Bronchus fibroblast of lung (primary cell): ENCODE measurements around the gene GCKR. TPM values are rescaled to one million over a fixed set of nuclear protein-coding genes. Genes with fewer than 3 reads are reported as not detected.

Experiments used
- total RNA-seq: library from RNA; depleted of rRNA; stranded (reverse); fragments of >200 nt; gene quantifications from 2 replicates; pipeline ENCODE4 v1.2.3, GENCODE V29; 2015

The GCKR gene, protein sequence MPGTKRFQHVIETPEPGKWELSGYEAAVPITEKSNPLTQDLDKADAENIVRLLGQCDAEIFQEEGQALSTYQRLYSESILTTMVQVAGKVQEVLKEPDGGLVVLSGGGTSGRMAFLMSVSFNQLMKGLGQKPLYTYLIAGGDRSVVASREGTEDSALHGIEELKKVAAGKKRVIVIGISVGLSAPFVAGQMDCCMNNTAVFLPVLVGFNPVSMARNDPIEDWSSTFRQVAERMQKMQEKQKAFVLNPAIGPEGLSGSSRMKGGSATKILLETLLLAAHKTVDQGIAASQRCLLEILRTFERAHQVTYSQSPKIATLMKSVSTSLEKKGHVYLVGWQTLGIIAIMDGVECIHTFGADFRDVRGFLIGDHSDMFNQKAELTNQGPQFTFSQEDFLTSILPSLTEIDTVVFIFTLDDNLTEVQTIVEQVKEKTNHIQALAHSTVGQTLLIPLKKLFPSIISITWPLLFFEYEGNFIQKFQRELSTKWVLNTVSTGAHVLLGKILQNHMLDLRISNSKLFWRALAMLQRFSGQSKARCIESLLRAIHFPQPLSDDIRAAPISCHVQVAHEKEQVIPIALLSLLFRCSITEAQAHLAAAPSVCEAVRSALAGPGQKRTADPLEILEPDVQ
- 0.30 and 0.34 TPM in 2 replicates for total RNA-seq

GRCh38 chr2:27496357-27497287, at the start of gene GCKR:
GCKR (plus strand) TSS chr2:27496839; CDS start chr2:27496905, 66 bp downstream.

GRCh38 chr2:27489498-27490397, 6.9 kb upstream of the GCKR start, which contains the start of gene IFT172:
IFT172 (minus strand) TSS chr2:27489743; CDS start chr2:27489653, 90 bp downstream.

DNA sequence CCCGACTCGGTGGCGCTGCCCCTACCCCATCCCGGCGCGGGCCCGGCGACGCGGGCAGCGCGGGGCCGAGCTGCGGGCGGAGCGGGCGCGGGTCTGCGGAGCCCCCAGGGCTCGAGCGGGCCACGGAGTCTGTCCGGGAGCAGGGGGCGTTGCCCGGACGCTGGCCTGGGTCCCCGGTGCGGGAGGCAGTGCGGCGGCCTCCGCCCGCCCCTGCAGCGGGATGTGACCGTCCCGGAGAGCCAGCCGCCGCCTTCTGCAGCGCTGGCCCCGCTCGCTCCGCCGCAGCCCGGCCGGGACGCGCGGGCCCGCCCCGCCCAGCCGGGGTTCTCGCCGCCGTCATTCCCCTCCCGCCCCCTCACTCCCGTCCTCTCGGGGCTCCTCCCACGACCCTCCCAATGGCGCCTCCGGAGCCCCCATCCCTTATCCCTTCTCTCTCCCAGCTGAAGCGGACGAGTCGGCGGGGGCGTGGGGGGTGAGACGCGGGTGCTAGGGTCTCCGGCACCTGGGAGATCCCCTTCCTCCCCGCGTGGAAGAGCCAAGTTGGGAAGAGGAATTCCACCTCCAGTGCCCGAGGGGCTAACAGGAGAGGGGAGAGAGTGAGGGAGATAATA, 1.6 kb upstream of the GCKR start, which contains the start of gene FNDC4:
FNDC4 (minus strand) TSS at position 257 of the 611 bp plus-strand sequence. CDS start 521 bp downstream, outside the sequence.

Other genes with a start within 250 kb of the GCKR start
- 0.15 and 0.34 TPM in 2 replicates for gene SLC30A3, start 233.8 kb upstream of the GCKR start, total RNA-seq
- gene DNAJC5G, start 221.4 kb upstream of the GCKR start, total RNA-seq, result not detected in 2 replicates
- gene TRIM54, start 214.4 kb upstream of the GCKR start, total RNA-seq, result 0.17 TPM in 1 of 2 replicates, not detected in the other
- gene UCN, start 188.4 kb upstream of the GCKR start, total RNA-seq, result 0.15 and 0.84 TPM in 2 replicates
- 115 and 122 TPM in 2 replicates for gene MPV17, start 173.7 kb upstream of the GCKR start, total RNA-seq
- gene GTF3C2, start 140.1 kb upstream of the GCKR start, total RNA-seq, result 36.0 and 37.2 TPM in 2 replicates
- 37.5 and 39.2 TPM in 2 replicates for gene EIF2B4, start 126.5 kb upstream of the GCKR start, total RNA-seq
- 148 and 149 TPM in 2 replicates for gene SNX17, start 126.2 kb upstream of the GCKR start, total RNA-seq
- gene ZNF513, start 116.1 kb upstream of the GCKR start, total RNA-seq, result 5.8 and 9.1 TPM in 2 replicates
- 109 and 110 TPM in 2 replicates for gene PPM1G, start 87.2 kb upstream of the GCKR start, total RNA-seq
- gene NRBP1, start 68.2 kb upstream of the GCKR start, total RNA-seq, result 69.1 and 74.8 TPM in 2 replicates
- 0.15 TPM in 1 of 2 replicates, not detected in the other for gene KRTCAP3, start 54.5 kb upstream of the GCKR start, total RNA-seq
- 18.1 and 20.0 TPM in 2 replicates for gene IFT172, start 7.1 kb upstream of the GCKR start, total RNA-seq
- 9.8 and 15.1 TPM in 2 replicates for gene FNDC4, start 1.6 kb upstream of the GCKR start, total RNA-seq
- 17.1 and 17.5 TPM in 2 replicates for gene ZNF512, start 86.2 kb downstream of the GCKR start, total RNA-seq
- gene CCDC121, start 132.2 kb downstream of the GCKR start, total RNA-seq, result 1.0 and 1.2 TPM in 2 replicates
- gene GPN1, start 132.2 kb downstream of the GCKR start, total RNA-seq, result 44.9 and 46.8 TPM in 2 replicates
- 17.2 and 19.7 TPM in 2 replicates for gene SUPT7L, start 166.8 kb downstream of the GCKR start, total RNA-seq
- 22.4 and 25.4 TPM in 2 replicates for gene SLC4A1AP, start 167.1 kb downstream of the GCKR start, total RNA-seq